ENCODE measurements around the gene SPHKAP. TPM values are rescaled to one million over a fixed set of nuclear protein-coding genes. Genes with fewer than 3 reads are reported as not detected.
A peak's percentile ranks its signal among the peaks of the same experiment; 100 is the strongest.
"Not testable (repeated sequence)": the region's sequence is repeated elsewhere in the genome, so short reads cannot be mapped to it uniquely, and the experiment has no call there.

Gene SPHKAP, protein sequence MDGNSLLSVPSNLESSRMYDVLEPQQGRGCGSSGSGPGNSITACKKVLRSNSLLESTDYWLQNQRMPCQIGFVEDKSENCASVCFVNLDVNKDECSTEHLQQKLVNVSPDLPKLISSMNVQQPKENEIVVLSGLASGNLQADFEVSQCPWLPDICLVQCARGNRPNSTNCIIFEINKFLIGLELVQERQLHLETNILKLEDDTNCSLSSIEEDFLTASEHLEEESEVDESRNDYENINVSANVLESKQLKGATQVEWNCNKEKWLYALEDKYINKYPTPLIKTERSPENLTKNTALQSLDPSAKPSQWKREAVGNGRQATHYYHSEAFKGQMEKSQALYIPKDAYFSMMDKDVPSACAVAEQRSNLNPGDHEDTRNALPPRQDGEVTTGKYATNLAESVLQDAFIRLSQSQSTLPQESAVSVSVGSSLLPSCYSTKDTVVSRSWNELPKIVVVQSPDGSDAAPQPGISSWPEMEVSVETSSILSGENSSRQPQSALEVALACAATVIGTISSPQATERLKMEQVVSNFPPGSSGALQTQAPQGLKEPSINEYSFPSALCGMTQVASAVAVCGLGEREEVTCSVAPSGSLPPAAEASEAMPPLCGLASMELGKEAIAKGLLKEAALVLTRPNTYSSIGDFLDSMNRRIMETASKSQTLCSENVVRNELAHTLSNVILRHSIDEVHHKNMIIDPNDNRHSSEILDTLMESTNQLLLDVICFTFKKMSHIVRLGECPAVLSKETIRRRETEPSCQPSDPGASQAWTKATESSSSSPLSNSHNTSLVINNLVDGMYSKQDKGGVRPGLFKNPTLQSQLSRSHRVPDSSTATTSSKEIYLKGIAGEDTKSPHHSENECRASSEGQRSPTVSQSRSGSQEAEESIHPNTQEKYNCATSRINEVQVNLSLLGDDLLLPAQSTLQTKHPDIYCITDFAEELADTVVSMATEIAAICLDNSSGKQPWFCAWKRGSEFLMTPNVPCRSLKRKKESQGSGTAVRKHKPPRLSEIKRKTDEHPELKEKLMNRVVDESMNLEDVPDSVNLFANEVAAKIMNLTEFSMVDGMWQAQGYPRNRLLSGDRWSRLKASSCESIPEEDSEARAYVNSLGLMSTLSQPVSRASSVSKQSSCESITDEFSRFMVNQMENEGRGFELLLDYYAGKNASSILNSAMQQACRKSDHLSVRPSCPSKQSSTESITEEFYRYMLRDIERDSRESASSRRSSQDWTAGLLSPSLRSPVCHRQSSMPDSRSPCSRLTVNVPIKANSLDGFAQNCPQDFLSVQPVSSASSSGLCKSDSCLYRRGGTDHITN (N-terminal part only)
- total RNA-seq = 124 TPM
- long read RNA-seq, full-length matches to known transcripts = 2 of 84 reads
- long read RNA-seq, partial matches to known transcripts = 57 of 84 reads
- long read RNA-seq, other reads (novel, unspliced or antisense) = 25 of 84 reads

DNA sequence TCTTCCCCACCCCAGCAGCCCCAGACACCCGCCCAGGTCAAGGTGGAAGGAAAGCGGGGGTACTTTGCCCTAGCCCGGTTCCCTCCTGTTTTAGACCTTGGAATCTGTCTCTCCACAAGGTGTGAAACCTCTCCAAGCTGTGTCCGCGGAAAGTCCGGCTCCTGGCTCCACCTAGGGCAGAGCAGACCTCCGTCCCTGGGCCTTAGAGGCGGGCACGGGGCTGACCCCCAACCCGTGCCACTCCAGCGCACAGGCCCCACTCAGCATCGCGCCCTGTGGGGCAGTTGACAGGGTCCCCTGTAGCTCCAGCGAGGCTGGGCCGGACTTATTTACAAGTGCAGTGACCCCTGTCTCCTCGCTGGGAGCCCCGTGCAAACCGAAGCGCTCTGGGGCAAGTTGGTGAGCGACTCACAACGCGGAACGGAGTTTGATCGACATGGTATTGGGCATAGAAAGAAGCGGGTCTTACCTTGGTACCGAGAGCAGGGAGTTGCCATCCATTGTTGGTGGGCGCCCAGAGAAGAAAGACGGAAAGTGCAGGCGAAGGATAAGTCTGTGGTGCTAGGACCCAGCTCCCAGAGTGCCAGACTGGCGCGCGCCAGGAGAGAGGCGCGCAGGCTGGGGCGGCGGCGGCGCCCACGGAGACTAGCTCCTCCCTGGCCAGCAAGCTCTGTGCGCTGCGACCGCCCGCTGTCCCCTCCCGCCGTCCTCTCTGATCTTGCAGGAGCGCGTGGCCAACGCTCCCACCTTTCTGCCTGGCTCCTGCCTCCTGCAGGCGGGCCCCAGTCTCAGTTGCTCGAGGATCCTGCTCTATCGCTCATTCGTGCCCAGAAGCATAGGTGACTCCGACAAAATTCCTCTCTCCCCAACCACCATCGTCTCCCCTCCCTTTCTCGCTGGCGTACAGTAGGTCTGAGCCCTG, at the start of gene SPHKAP:
TSS of gene SPHKAP (minus strand) at position 590 of the 922 bp plus-strand sequence. CDS start at position 501, 89 bp downstream.
- ATAC-seq (peak; percentile 93), DNase-seq (peak; percentile 79)
- intact Hi-C loops (cut with micrococcal nuclease) = no loop called here

DNA sequence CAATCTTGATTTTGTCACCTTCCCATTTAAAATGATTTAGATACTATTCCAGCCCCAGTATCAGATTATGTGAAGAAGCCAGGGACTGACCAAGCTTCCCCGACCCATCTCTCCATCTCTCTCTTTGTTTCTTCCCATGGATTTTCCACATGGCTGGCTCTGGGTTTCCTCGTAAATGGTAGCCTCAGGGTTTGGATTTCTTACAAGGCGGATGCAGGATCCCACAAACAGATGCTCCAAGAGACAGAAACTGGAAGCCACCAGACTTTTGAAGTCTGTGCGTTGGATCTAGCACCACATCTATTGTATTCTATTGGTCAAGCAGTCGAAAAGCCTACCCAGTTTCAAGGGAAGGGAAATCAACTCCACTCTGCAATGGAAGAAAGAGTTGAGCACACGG, 46.0 kb upstream of the SPHKAP start:
- DNase-seq (no peak), ATAC-seq (no peak)
- intact Hi-C loops (cut with micrococcal nuclease) = no loop called here

DNA sequence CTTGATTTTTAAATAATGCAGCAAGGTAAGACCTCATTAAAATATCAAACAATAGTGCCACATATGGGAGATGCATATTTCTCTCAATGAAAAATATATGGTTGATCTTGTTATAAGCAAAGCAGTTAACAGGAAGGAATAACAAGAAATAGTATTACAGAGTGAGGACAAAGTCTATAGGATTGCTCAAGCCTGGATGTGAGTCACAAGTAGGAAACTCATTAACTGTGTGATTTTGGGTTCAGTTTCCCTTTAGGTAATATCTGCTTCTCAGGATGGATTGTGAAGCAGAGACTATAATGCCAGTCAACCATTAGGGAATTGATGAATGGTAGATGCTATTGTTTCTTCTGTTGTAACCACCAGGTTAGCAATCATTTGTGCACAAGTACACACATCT, 42.9 kb upstream of the SPHKAP start:
- DNase-seq = no peak
- ATAC-seq = no peak
- intact Hi-C loops (cut with micrococcal nuclease) = no loop called here

DNA sequence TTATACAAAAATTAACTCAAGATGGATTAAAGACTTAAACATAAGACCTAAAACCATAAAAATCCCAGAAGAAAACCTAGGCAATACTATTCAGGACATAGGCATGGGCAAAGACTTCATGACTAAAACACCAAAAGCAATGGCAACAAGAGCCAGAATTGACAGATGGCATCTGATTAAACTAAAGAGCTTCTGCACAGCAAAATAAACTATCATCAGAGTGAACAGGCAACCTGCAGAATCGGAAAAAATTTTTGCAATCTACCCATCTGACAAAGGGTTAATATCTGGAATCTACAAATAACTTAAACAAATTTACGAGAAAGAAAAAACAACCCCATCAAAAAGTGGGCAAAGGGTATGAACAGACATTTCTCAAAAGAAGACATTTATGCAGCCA, 37.1 kb upstream of the SPHKAP start:
- intact Hi-C loops (cut with micrococcal nuclease); ATAC-seq: not testable (repeated sequence)

DNA sequence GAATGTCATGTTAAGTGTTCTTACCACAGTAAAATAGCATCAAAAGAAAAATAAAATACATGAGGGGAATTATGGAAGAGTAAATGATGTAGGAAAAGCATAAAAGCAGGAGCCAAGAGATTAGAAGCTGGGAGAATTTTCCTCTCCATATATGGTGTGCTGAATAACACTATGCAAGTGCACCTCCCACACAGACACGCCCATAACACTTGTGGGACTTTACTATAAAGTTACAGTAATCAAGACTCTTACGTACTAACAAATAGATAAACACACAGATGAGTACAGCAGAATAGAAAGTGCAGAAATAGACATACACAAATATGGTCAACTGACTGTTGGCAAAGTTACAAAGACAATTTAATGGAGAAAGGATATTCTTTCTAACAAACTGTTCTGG, 16.0 kb upstream of the SPHKAP start:
- ATAC-seq (no peak), DNase-seq (no peak)
- intact Hi-C loops (cut with micrococcal nuclease) = no loop called here

More for the DNA sequence above, 37.1 kb upstream of the SPHKAP start:
- DNase-seq = not testable (repeated sequence)

DNA sequence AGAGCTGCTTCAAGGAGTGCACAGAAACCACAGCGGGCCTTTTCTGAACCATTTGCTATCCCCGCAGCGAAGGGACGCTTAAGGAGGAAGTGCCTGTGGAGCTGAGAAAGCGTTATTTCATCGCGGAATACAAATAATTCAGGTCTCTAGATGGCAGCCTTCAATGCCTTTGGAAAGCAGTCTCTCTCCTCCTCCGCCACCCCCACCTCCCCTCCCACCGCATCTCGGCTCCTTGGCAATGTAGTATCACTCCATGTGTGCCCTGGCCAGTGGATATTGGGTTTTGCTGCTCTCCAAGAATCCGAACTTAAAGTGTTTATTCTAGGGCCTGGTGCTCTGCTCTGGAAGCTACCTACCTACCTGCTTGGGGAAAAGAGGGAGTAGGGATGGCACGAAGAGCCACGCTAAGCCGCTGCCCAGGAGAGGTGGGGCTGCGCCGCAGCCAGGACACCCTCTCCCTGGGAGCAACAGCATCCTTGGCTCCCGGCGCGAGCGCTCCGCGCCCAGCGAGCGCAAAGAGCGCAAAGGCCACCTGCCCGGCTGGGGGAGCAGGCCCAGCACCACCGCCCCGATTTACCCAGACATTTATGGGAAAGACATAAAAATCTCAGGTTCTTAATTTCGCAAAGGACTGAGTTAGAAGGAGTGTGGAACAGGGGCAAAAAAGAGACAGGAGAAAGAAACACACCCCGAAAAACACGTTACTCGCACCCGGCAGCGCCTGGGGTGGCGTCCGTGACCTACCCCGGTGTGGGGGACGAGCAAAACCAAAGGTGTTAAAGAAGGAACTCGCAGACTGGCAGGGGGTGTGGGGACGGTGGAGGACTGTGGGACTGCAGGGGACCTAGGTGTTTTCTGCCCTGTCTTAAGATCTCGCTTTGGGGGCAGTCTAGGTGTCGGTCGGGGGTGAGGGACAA, 1.0 kb downstream of the SPHKAP start:
- peak; percentile 51 for DNase-seq
- intact Hi-C loops (cut with micrococcal nuclease) = no loop called here
- ATAC-seq = peak; percentile 74

DNA sequence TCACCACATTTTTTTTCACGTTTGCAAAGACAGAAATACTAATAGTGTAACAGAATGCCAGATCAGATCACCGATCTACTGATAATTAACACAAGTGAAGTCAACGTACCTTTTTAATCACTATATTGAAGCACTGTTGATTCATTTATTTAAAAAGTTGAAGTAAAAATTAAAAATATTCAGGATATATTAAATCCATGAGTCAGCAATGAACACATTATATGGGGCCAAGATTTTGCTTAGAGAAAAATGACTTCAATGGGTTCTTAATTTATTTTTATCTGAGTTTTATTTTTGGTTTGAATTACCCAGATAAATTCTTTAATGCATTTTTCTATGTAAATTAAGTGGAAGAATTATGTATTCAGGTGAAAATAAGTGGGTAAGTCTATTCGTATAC, 14.2 kb downstream of the SPHKAP start:
- no peak for DNase-seq
- intact Hi-C loops (cut with micrococcal nuclease) = no loop called here
- ATAC-seq = no peak

DNA sequence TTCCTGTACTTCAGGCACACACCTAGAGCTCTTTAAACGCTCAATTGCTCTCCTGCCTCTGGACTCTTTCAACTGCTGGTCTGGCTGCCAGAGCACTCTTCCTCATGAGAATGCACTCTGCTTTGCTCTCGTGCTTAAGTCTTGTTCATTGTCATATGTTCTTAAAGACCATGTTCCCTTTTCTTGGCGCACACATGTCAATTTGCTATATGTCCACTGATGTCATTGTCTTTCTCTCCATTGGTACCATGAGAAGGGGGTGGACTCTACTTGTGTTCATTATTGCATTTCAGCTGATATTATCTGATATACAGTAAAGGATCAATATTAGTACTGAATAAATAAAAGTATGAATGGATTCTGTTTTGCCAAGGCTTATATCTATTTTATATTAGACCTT, 16.8 kb downstream of the SPHKAP start:
- ATAC-seq = no peak
- intact Hi-C loops (cut with micrococcal nuclease) = no loop called here
- no peak for DNase-seq

DNA sequence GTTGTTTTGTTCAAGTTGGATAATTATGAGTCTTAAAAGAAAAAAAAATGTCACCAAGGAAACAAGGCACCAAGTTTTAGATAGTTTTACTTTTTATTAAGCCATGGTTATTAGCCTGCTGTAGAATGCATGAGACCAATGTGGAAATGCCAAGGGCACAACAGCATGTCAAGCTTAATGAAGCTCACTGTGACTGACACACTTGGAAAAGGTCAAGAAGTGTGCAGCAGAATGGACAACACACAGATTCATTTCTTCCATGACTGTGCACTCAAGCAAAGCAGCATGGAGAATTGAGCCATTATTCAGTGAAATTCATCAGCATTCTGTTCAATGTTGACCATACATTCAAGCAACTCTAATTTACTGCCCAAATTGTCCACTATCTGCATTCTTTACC, 23.6 kb downstream of the SPHKAP start:
- intact Hi-C loops (cut with micrococcal nuclease) = no loop called here
- no peak for ATAC-seq
- no peak for DNase-seq

DNA sequence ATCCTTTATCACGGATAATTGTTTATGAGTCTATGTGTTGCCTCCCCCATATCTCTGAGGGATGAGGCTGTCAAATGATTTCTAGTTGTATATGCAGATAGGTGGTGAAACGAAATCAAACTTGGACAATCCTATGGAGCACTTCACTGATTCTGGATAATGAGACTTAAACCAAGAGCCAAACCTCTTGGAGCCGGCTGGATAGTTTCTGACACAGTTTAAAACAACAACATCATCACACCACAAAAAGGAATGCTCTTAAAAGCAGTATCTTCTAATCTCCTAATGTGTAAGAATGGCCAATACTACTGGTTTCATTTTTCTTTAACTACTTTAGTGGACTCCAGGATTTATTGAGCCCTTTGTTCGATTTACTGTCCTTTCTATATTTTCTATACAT, 36.5 kb downstream of the SPHKAP start:
- intact Hi-C loops (cut with micrococcal nuclease) = no loop called here
- ATAC-seq = no peak
- no peak for DNase-seq

DNA sequence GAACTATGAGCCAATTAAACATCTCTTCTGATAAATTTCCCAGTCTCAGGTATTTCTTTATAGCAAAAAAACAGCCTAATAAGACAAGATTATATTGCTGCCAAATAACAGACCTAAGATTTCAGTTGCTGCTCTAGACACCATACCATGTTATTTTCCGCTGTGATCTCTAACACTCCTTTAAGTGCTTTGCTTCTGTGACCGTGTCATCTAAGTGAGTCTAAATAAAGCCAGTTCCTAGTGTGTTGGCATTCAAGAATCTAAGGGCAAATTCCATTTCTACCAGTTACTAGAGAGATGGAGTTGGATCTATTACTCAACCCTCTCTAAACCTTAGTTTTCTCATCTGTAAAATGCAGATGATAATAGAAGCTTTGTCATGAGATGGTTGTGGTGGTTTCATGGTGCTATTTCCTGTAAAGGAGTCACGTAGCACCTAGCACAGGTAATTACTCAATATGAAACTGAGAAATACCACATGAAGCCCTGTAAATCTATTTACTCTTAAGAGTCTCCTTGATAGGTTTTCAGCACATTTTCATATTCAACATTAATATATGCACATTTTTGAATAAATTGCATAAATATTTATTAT, 40.5 kb downstream of the SPHKAP start:
- peak; percentile 83 for ATAC-seq
- intact Hi-C loops (cut with micrococcal nuclease) = no loop called here

DNA sequence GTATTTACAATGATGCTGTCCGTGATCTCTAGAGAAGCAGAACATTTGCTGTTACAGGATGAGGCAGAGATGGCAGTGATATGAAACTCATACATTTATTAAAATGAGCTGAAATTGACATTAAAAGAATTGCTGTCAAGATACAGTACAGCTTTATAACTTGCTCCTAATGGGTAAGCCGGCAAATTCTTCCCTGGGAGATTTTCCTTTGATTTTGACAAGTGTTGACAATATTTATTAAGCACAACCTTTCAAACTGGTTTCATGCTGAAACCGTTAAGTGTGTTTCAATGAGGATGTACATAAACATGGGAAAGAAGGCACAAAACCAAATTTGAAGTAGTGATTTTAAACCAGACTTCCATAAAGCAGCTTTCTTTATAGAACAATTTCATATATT, 45.5 kb downstream of the SPHKAP start:
- no peak for DNase-seq
- ATAC-seq = no peak
- intact Hi-C loops (cut with micrococcal nuclease) = no loop called here

More for the DNA sequence above, 40.5 kb downstream of the SPHKAP start:
- DNase-seq = no peak

DNA sequence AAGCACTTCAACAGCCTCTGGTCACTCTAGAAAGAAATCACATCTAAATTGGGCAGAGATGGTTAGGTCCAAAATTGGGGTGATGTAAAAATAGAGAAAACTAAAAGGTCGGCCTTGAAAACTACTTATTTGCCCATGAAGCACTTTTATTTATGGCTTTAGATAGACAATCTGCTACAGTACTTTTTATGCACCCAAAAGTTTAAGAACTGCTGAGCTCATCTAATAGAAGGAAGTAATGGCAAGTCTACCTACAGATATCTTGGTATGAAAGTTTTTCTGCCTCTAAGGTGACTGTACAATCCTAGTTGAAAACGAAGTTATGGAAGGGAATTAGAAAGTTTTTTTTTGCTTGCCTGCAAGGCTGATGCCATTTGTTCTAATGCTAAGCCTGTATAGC, 46.2 kb downstream of the SPHKAP start:
- no peak for DNase-seq
- no peak for ATAC-seq
- intact Hi-C loops (cut with micrococcal nuclease) = no loop called here

DNA sequence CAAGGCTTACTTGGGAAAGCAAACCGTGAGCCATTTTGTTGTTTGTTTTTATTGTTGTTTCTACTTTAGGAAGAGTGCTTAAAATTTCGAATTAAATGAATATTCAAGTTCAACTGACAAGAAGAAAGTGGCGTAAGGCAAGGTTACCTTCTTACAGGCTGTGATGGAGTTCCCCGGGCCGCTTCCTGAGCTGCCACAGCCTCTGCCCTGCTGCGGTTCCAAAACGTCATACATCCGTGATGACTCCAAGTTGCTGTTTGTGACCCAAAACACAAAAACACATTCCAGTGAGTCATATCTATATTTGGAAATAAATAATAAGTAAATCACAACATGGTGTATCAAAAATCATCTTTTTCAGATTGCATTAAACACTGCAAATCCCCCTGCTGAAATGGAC, 49.7 kb downstream of the SPHKAP start:
- intact Hi-C loops (cut with micrococcal nuclease) = no loop called here
- DNase-seq = no peak
- ATAC-seq = no peak

DNA sequence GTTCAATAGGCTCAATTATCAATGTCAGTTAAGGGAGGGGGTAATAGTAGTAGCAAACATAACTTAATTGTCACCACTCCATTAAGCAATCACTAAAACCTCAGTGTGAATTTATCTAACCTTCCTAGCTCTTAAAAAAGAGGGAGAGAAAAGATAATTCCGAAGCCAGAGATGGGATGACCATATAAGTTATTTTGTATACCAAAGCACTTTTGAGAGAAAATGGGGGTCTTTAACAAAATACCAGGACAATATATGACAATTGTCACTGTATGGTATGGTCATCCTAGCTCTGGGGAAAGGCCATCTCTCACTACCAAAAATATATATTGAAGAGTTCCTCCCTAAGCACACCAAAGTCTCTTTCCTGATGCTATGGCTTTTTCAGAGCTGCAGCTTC, 55.1 kb downstream of the SPHKAP start:
- DNase-seq (no peak), ATAC-seq (no peak)
- intact Hi-C loops (cut with micrococcal nuclease) = no loop called here

DNA sequence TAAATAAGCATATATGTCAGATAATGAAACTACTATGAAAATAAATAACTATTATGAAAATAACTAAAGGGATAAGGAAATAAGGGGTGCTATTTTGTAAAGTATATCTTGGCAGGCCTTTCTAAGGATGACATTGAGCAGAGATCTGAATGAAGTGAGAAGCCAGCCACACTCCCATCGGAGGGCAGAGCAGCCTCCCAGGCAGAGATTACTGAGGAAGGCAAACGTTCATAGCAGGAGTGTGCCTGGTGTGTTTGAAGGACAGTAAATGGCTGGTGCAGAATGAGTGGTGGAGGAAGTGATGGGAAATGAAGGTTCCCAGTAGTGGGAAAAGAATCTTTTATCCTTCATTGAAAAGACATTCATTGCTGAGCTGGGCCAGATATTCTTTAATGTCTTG, 62.5 kb downstream of the SPHKAP start:
- ATAC-seq (peak; percentile 86), DNase-seq (no peak)
- intact Hi-C loops (cut with micrococcal nuclease) = no loop called here

DNA sequence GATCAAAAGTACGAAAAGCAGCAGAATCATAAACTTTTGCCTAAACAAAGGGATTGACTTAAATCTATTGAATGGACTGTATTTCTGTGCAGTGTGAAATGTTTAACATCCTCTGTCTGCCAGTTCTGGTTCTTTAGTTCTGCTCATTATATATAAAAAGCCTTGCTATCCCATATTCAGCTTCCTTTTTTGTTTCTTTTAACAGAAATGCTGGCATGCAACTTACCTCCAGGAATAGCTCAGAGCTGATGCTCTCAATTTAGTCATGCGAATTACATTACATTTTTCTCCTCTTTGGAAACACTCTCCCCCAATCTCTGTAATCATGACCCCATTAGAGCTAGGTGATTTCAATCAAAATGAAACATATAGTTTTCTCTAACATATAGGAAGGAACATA, 73.6 kb downstream of the SPHKAP start:
- no peak for ATAC-seq
- intact Hi-C loops (cut with micrococcal nuclease) = no loop called here

More for the DNA sequence above, 73.6 kb downstream of the SPHKAP start:
- DNase-seq = no peak

All from left ventricle myocardium superior (tissue), 1 donor.